ENCODE results near the gene ZNF331.

ZNF331 gene

DNA sequence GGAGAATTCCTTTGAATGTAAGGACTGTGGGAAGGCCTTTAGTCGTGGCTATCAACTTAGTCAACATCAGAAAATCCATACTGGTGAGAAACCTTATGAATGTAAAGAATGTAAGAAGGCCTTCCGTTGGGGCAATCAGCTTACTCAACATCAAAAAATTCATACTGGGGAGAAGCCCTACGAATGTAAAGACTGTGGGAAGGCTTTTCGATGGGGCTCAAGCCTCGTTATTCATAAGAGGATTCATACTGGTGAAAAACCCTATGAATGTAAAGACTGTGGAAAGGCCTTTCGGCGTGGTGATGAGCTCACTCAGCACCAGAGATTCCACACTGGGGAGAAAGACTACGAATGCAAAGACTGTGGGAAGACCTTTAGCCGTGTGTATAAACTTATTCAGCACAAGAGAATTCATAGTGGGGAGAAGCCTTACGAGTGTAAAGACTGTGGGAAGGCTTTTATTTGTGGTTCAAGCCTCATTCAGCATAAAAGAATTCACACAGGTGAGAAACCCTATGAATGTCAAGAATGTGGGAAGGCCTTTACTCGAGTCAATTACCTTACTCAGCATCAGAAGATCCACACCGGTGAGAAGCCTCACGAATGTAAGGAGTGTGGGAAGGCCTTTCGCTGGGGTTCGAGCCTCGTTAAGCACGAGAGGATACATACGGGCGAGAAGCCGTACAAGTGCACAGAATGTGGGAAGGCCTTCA, 39.2 kb downstream of the ZNF331 start:
- Histone ChIP-seq H3K4me3 (ENCODE audit: low read depth, low read length) (no peak overlapping the region), H3K27ac (no peak overlapping the region), H3K27me3 (replicated peaks) (no peaks in the 10 kb centered on the region), H3K36me3 (replicated peaks) (peaks cover 40% of the 10 kb centered on the region)
- in situ Hi-C loops (cut with HindIII; ENCODE audit: low pct_ligation_motif_present, low sequenced_read_pairs): no loop called here
- no peak for DNase-seq
- TF ChIP-seq, protein P1, sequence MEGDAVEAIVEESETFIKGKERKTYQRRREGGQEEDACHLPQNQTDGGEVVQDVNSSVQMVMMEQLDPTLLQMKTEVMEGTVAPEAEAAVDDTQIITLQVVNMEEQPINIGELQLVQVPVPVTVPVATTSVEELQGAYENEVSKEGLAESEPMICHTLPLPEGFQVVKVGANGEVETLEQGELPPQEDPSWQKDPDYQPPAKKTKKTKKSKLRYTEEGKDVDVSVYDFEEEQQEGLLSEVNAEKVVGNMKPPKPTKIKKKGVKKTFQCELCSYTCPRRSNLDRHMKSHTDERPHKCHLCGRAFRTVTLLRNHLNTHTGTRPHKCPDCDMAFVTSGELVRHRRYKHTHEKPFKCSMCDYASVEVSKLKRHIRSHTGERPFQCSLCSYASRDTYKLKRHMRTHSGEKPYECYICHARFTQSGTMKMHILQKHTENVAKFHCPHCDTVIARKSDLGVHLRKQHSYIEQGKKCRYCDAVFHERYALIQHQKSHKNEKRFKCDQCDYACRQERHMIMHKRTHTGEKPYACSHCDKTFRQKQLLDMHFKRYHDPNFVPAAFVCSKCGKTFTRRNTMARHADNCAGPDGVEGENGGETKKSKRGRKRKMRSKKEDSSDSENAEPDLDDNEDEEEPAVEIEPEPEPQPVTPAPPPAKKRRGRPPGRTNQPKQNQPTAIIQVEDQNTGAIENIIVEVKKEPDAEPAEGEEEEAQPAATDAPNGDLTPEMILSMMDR (IDR thresholded peaks at IDR 0.05; ENCODE audit: low read depth, low read length, missing control alignments): no peak

DNA sequence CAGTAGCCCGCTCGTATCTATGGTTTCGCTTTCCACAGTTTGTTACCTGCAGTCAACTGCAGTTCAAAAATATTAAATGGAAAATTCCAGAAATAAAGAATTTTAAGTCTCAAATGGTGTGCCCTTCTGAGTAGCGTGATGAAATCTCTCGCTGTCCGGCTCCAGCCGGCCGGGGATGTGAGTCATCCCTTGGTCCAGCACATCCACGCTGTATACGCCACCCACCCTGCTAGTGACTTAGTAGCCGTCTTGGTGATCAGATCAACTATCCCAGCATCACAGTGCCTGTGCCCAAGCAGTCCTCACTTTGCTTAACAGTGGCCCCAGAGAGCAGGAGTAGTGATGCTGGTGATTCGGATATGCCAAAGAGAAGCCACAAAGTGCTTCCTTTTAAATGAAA, 40.0 kb downstream of the ZNF331 start:
- no peak overlapping the region for H3K27ac ChIP-seq
- H3K27me3 ChIP-seq (replicated peaks): no peaks in the 10 kb centered on the region
- H3K4me3 ChIP-seq (ENCODE audit: low read depth, low read length): no peak overlapping the region
- no peak for DNase-seq
- in situ Hi-C loops (cut with HindIII; ENCODE audit: low pct_ligation_motif_present, low sequenced_read_pairs): no loop called here
- peaks cover 37% of the 10 kb centered on the region for H3K36me3 ChIP-seq (replicated peaks)
- TF ChIP-seq, protein P1 (IDR thresholded peaks at IDR 0.05; ENCODE audit: low read depth, low read length, missing control alignments): no peak

DNA sequence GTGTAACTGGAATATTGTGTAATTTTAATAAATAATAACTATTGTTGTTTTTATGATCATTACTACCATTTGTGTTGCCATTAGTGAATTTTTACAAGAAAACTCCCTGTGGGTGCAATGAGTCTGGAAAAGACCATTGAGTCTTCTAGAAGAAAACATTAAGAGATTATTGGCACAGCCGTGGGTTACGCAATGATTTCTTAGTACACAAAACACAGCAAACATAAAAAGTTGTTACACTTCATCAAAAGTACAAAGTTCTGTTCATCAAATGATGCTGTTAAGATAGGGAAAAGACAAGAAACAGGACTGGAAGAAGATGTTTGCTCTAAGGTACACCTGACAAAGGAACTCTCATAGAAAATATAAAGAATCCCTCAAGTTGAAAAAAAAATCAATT, 41.6 kb downstream of the ZNF331 start:
- TF ChIP-seq, protein P1 (IDR thresholded peaks at IDR 0.05; ENCODE audit: low read depth, low read length, missing control alignments): no peak
- Histone ChIP-seq H3K27me3 (replicated peaks) (no peaks in the 10 kb centered on the region), H3K4me3 (ENCODE audit: low read depth, low read length) (no peak overlapping the region), H3K36me3 (replicated peaks) (peaks cover 33% of the 10 kb centered on the region), H3K27ac (no peak overlapping the region)
- in situ Hi-C loops (cut with HindIII; ENCODE audit: low pct_ligation_motif_present, low sequenced_read_pairs): no loop called here
- no peak for DNase-seq

DNA sequence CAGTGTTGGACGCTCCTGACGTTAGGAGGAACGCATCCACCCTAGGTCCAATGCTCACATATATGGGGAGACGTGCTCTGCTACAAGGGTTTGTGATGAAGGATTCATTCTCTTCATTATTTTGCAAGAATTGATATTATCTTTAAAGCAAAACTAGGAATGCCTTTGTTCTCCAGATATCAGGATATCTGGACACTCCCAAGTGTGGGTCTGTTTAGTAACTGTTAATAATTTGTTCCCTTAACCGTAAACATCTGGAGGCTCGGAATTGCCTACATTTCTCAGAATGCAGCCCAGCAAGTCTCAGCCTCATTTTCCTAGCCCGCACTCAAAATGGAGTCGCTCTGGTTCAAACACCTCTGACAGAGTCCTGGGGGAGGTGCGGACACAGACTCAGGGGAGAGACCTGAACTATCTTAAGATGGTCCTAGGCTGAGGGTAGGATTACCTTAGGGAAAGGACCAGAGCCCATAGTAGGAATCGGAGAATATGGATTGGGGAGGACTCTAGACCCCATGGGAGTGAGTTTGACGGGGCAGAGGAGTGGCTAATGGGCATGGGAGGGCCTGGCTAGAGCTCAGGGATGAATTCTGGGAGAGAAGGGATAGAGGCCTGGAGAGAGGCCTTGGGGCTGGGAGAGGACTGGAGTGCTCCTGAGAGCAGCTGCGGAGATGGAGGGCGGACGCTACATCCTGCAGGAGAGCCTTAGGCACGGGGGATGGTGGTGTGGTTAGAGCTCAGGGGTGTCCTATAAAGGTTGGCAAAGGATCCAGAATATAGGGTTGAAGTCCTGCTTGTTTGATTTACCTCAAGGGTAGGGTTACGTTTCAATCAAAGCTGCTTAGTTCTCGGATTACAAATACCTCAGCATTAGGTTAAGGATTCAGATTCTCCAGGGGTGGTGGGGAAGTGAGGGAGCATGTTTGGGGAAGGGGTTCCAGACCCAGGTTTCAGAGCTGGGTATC, 43.2 kb downstream of the ZNF331 start:
- in situ Hi-C loops (cut with HindIII; ENCODE audit: low pct_ligation_motif_present, low sequenced_read_pairs): no loop called here
- TF ChIP-seq, protein P1 (IDR thresholded peaks at IDR 0.05; ENCODE audit: low read depth, low read length, missing control alignments): no peak
- H3K4me3 ChIP-seq (ENCODE audit: low read depth, low read length): no peak overlapping the region
- H3K36me3 ChIP-seq (replicated peaks): peaks cover 28% of the 10 kb centered on the region
- DNase-seq: no peak
- no peaks in the 10 kb centered on the region for H3K27me3 ChIP-seq (replicated peaks)
- H3K27ac ChIP-seq: no peak overlapping the region

DNA sequence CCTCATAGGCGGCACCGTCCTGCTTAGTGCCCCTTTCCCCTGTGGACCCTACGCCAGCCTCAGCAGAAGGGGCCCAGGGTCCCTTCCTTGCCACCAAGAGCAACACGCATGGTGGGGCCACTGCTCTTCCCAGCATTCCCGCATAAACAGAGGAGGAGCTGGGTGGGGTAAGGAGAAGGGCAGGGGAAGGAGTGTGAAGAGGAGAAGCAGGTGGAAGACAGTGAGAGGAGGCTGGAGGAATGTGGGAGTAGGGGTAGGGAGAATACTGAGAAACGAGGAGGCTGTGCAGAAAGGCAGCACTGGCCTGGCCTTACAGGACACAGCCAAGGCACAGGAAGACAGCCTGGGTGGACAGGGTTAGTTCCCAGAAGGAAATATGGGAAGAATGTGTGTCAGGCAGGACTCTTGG, 43.9 kb downstream of the ZNF331 start:
- Histone ChIP-seq H3K27ac (no peak overlapping the region), H3K27me3 (replicated peaks) (no peaks in the 10 kb centered on the region), H3K36me3 (replicated peaks) (peaks cover 20% of the 10 kb centered on the region), H3K4me3 (ENCODE audit: low read depth, low read length) (no peak overlapping the region)
- in situ Hi-C loops (cut with HindIII; ENCODE audit: low pct_ligation_motif_present, low sequenced_read_pairs): no loop called here
- no peak for DNase-seq
- TF ChIP-seq, protein P1 (IDR thresholded peaks at IDR 0.05; ENCODE audit: low read depth, low read length, missing control alignments): no peak

Measured in brain microvascular endothelial cell (primary cell).